ENCODE data around the gene LRRC14B. TPM values are rescaled to one million over a fixed set of nuclear protein-coding genes. Genes with fewer than 3 reads are reported as not detected.
"Not testable (repeated sequence)": the region's sequence is repeated elsewhere in the genome, so short reads cannot be mapped to it uniquely, and the experiment has no call there.

The LRRC14B gene
- total and polyA plus RNA-seq, 2 experiments from 2014 or later = not detected

- no peak for TF ChIP-seq REST (IDR thresholded peaks at IDR 0.05; ENCODE audit: unreplicated experiment)
Measured at GRCh38 chr5:234450-234849, 43.2 kb downstream of the LRRC14B start (continued).

- H3K27ac Mint-ChIP-seq; H3K27me3 Mint-ChIP-seq (ENCODE audit: insufficient read depth, low read depth, poor library complexity); H3K4me2 ChIP-seq; ATAC-seq; H3K9me2 ChIP-seq (ENCODE audit: insufficient read depth); H3K27ac ChIP-seq (ENCODE audit: low read depth); H3K4me1 ChIP-seq (ENCODE audit: insufficient read depth); H4K20me1 ChIP-seq (replicated peaks; ENCODE audit: insufficient read depth); H3K9me3 Mint-ChIP-seq; H3F3A ChIP-seq (replicated peaks; ENCODE audit: low read depth); H2AFZ ChIP-seq; DNase-seq (ENCODE audit: low spot score); H3K79me2 ChIP-seq (replicated peaks; ENCODE audit: insufficient read depth); H3K27me3 ChIP-seq (ENCODE audit: insufficient read depth); H3K36me3 ChIP-seq (ENCODE audit: insufficient read depth); H3K4me3 Mint-ChIP-seq; H3K4me1 Mint-ChIP-seq; H3K4me3 ChIP-seq: not testable (repeated sequence)
- peaks cover 82% of the 10 kb centered on the region for H3K36me3 Mint-ChIP-seq (ENCODE audit: low read depth)
Measured at GRCh38 chr5:235527-235926, 44.2 kb downstream of the LRRC14B start.

- H3K4me1 ChIP-seq (ENCODE audit: insufficient read depth); H3K27me3 ChIP-seq (ENCODE audit: insufficient read depth); H3K4me1 Mint-ChIP-seq; H3K79me2 ChIP-seq (replicated peaks; ENCODE audit: insufficient read depth); DNase-seq (ENCODE audit: low spot score); H4K20me1 ChIP-seq (replicated peaks; ENCODE audit: insufficient read depth); ATAC-seq; H3K4me2 ChIP-seq; H3K4me3 Mint-ChIP-seq; H3K4me3 ChIP-seq; H2AFZ ChIP-seq; H3K27ac ChIP-seq (ENCODE audit: low read depth); H3K9me2 ChIP-seq (ENCODE audit: insufficient read depth); H3K27ac Mint-ChIP-seq; H3F3A ChIP-seq (replicated peaks; ENCODE audit: low read depth); H3K27me3 Mint-ChIP-seq (ENCODE audit: insufficient read depth, low read depth, poor library complexity): not testable (repeated sequence)
- Mint-ChIP-seq H3K9me3 (peaks cover 21% of the 10 kb centered on the region), H3K36me3 (ENCODE audit: low read depth) (peaks cover 86% of the 10 kb centered on the region)
- H3K36me3 ChIP-seq (ENCODE audit: insufficient read depth) = peaks cover 27% of the 10 kb centered on the region
Measured at GRCh38 chr5:237931-238330, 46.6 kb downstream of the LRRC14B start.

- DNase-seq (ENCODE audit: low spot score); H3K9me2 ChIP-seq (ENCODE audit: insufficient read depth); H3K27me3 ChIP-seq (ENCODE audit: insufficient read depth); H4K20me1 ChIP-seq (replicated peaks; ENCODE audit: insufficient read depth); H3K4me2 ChIP-seq; H3K27me3 Mint-ChIP-seq (ENCODE audit: insufficient read depth, low read depth, poor library complexity); H3K4me1 Mint-ChIP-seq; H3K27ac Mint-ChIP-seq; H3F3A ChIP-seq (replicated peaks; ENCODE audit: low read depth); H2AFZ ChIP-seq; H3K4me3 ChIP-seq; H3K4me3 Mint-ChIP-seq; H3K4me1 ChIP-seq (ENCODE audit: insufficient read depth); H3K79me2 ChIP-seq (replicated peaks; ENCODE audit: insufficient read depth); H3K27ac ChIP-seq (ENCODE audit: low read depth); ATAC-seq: not testable (repeated sequence)
- Mint-ChIP-seq H3K36me3 (ENCODE audit: low read depth) (peaks cover 81% of the 10 kb centered on the region), H3K9me3 (peaks cover 21% of the 10 kb centered on the region)
- peaks cover 27% of the 10 kb centered on the region for H3K36me3 ChIP-seq (ENCODE audit: insufficient read depth)
Measured at GRCh38 chr5:240550-240949, 49.3 kb downstream of the LRRC14B start.

GRCh38 chr5:241045-241669 is 49.9 kb downstream of the LRRC14B start:
- not testable (repeated sequence) for H3K4me1 Mint-ChIP-seq; H3F3A ChIP-seq (replicated peaks; ENCODE audit: low read depth); H3K9me2 ChIP-seq (ENCODE audit: insufficient read depth); H4K20me1 ChIP-seq (replicated peaks; ENCODE audit: insufficient read depth); H3K4me3 Mint-ChIP-seq; DNase-seq (ENCODE audit: low spot score); H3K27me3 ChIP-seq (ENCODE audit: insufficient read depth); ATAC-seq; H3K27me3 Mint-ChIP-seq (ENCODE audit: insufficient read depth, low read depth, poor library complexity); H3K27ac Mint-ChIP-seq; H2AFZ ChIP-seq; H3K4me1 ChIP-seq (ENCODE audit: insufficient read depth); H3K4me3 ChIP-seq; H3K27ac ChIP-seq (ENCODE audit: low read depth); H3K4me2 ChIP-seq; H3K79me2 ChIP-seq (replicated peaks; ENCODE audit: insufficient read depth)
- Mint-ChIP-seq H3K36me3 (ENCODE audit: low read depth) (peaks cover 82% of the 10 kb centered on the region), H3K9me3 (peaks cover 21% of the 10 kb centered on the region)
- peaks cover 27% of the 10 kb centered on the region for H3K36me3 ChIP-seq (ENCODE audit: insufficient read depth)

- H3K36me3 ChIP-seq (ENCODE audit: insufficient read depth) = peaks cover 38% of the 10 kb centered on the region
- Mint-ChIP-seq H3K36me3 (ENCODE audit: low read depth) (peaks cover 89% of the 10 kb centered on the region), H3K9me3 (peaks cover 35% of the 10 kb centered on the region)
- H3K27me3 ChIP-seq (ENCODE audit: insufficient read depth); H3K9me2 ChIP-seq (ENCODE audit: insufficient read depth); H3K4me3 Mint-ChIP-seq; H3K4me3 ChIP-seq; H3K79me2 ChIP-seq (replicated peaks; ENCODE audit: insufficient read depth); H3K4me2 ChIP-seq; H3K27me3 Mint-ChIP-seq (ENCODE audit: insufficient read depth, low read depth, poor library complexity); H3K27ac ChIP-seq (ENCODE audit: low read depth); DNase-seq (ENCODE audit: low spot score); H4K20me1 ChIP-seq (replicated peaks; ENCODE audit: insufficient read depth); H3K27ac Mint-ChIP-seq; H2AFZ ChIP-seq; H3K4me1 Mint-ChIP-seq; ATAC-seq; H3K4me1 ChIP-seq (ENCODE audit: insufficient read depth); H3F3A ChIP-seq (replicated peaks; ENCODE audit: low read depth): not testable (repeated sequence)
Measured at GRCh38 chr5:243683-244367, 52.5 kb downstream of the LRRC14B start.

All from GM23338 (cell line).